Ishikawa (cell line): ENCODE data around the gene PPP1CB.

Experiments used
- CEBPB ChIP-seq: IDR thresholded peaks from 2 replicates; pipeline ENCODE4 v1.6.1; 2012
- EP300 ChIP-seq: IDR thresholded peaks from 2 replicates; pipeline ENCODE4 v1.6.1; 2012; ENCODE audit warnings: borderline replicate concordance
- FOXM1 ChIP-seq: IDR thresholded peaks from 2 replicates; pipeline ENCODE4 v1.6.1; 2012; ENCODE audit warnings: low read depth, borderline replicate concordance
- RAD21 ChIP-seq: IDR thresholded peaks from 2 replicates; pipeline ENCODE4 v1.6.1; 2012; ENCODE audit warnings: low read depth
- REST ChIP-seq: IDR thresholded peaks from 2 replicates; pipeline ENCODE4 v1.6.1; 2012; ENCODE audit warnings: low read depth, mild to moderate bottlenecking
- TAF1 ChIP-seq: IDR thresholded peaks from 2 replicates; pipeline ENCODE4 v1.6.1; 2012; ENCODE audit warnings: low read depth, mild to moderate bottlenecking
- TEAD4 ChIP-seq: IDR thresholded peaks from 2 replicates; pipeline ENCODE4 v1.6.1; 2012
- YY1 ChIP-seq: IDR thresholded peaks from 2 replicates; pipeline ENCODE4 v1.6.1; 2012; ENCODE audit warnings: low read depth

- no peak for TF ChIP-seq EP300
- no peak for TF ChIP-seq RAD21
- TF ChIP-seq REST, result no peak
- TF ChIP-seq FOXM1, result no peak
- no peak for TF ChIP-seq TAF1
- TF ChIP-seq TEAD4, result no peak
- TF ChIP-seq CEBPB, result no peak
- TF ChIP-seq YY1, result no peak
These were observed 29.9 kb upstream of the PPP1CB start for GRCh38 chr2:28721601-28722191.
